CD4-positive, alpha-beta T cell (primary cell): ENCODE results near the gene RANBP9. TPM values are rescaled to one million over a fixed set of nuclear protein-coding genes. Genes with fewer than 3 reads are reported as not detected.
A peak's percentile ranks its signal among the peaks of the same experiment; 100 is the strongest.

Source experiments
- ATAC-seq: fragments of 200-7000 bp; cut with Tn5 transposase; one replicate; pipeline ENCODE4 v1.10.0; 2022; ENCODE audit warnings: mild to moderate bottlenecking; ENCODE audit not compliant: poor library complexity
- CTCF ChIA-PET: fragments of 350-600 bp; sonication (Branson Sonifier 250); formaldehyde crosslinking; loops from one replicate; lab custom pipeline; 2021; ENCODE audit warnings: antibody characterized with exemption, inconsistent platforms; lab: Charles Lee
- POLR2A ChIA-PET: fragments of 350-600 bp; sonication (Branson Sonifier 250); formaldehyde crosslinking; loops from one replicate; lab custom pipeline; 2021; ENCODE audit warnings: antibody characterized with exemption, inconsistent platforms; lab: Charles Lee
- DNase-seq, 14 experiments: peaks; one replicate each; pipeline ENCODE4 v3.0.0-alpha.2; 2013 to 2020; ENCODE audit warnings: mixed read lengths in 2 of 14
- H3K27ac ChIP-seq, 2 donors: one replicate each; pipeline versions ENCODE4 v1.5.1 to v1.7.0; 2013; ENCODE audit warnings: low read length in 2 of 2, low read depth in 1 of 2, mild to moderate bottlenecking in 1 of 2
- H3K27me3 ChIP-seq, 2 experiments: 1 replicate in 1 of 2; 2 replicates in 1 of 2; pipeline versions ENCODE4 v1.6.1 to v1.7.0; 2013; ENCODE audit warnings: low read length in 2 of 2, control low read depth in 1 of 2, mild to moderate bottlenecking in 1 of 2, moderate library complexity in 1 of 2; ENCODE audit not compliant: insufficient read depth in 2 of 2, control insufficient read depth in 1 of 2
- H3K36me3 ChIP-seq: one replicate; pipeline ENCODE4 v1.6.1; 2013; ENCODE audit warnings: low read length, control low read depth; ENCODE audit not compliant: insufficient read depth
- H3K4me1 ChIP-seq: one replicate; pipeline ENCODE4 v1.6.1; 2013; ENCODE audit warnings: low read length, control low read depth; ENCODE audit not compliant: insufficient read depth
- H3K4me3 ChIP-seq: one replicate; pipeline ENCODE4 v1.5.1; 2013; ENCODE audit warnings: mild to moderate bottlenecking, low read length, moderate library complexity
- H3K9me3 ChIP-seq, 2 experiments: 1 replicate in 1 of 2; 2 replicates in 1 of 2; pipeline versions ENCODE4 v1.6.1 to v1.7.0; 2013; ENCODE audit warnings: low read length in 2 of 2, mild to moderate bottlenecking in 2 of 2, control low read depth in 1 of 2, moderate library complexity in 1 of 2; ENCODE audit not compliant: control insufficient read depth in 1 of 2, insufficient read depth in 1 of 2
- H3K27ac Mint-ChIP-seq: one replicate; pipeline ENCODE4 v1.8.0; 2020; ENCODE audit warnings: mixed read lengths
- H3K27me3 Mint-ChIP-seq: one replicate; pipeline ENCODE4 v1.8.0; 2021; ENCODE audit warnings: mixed read lengths
- H3K36me3 Mint-ChIP-seq: one replicate; pipeline ENCODE4 v1.8.0; 2021; ENCODE audit warnings: low read depth, mixed read lengths
- H3K4me1 Mint-ChIP-seq: one replicate; pipeline ENCODE4 v1.8.0; 2021; ENCODE audit warnings: low read depth, mixed read lengths
- H3K4me3 Mint-ChIP-seq: one replicate; pipeline ENCODE4 v1.8.0; 2020; ENCODE audit warnings: mild to moderate bottlenecking, mixed read lengths
- H3K9me3 Mint-ChIP-seq: one replicate; pipeline ENCODE4 v1.8.0; 2020; ENCODE audit warnings: mixed read lengths
- CTCF ChIP-seq: fragments of 200-600 bp; IDR thresholded peaks from one replicate; pipeline ENCODE4 v1.8.0; 2022; ENCODE audit warnings: antibody characterized with exemption, mild to moderate bottlenecking
- intact Hi-C, 2 experiments: fragments of 100-400 bp; cut with DNase I in 1 of 2; cut with micrococcal nuclease in 1 of 2; formaldehyde crosslinking; loops; one replicate each; pipeline versions ENCODE4 v1.15.1 to v1.9.0; 2023 to 2025; cut with DNase I, micrococcal nuclease
- total RNA-seq, 174 experiments: library from RNA in 2 of 174; stranded (reverse) in 2 of 174; gene quantifications; one replicate each; pipeline ENCODE4 v1.2.3 and lab custom pipeline; 2021 to 2026

RANBP9 gene
- total RNA-seq, 2 experiments from 2014 or later = 60.8 to 62.9 TPM

GRCh38 chr6:13674533-13675190 lies 37.0 kb downstream of the RANBP9 start:
- H3K4me1 Mint-ChIP-seq = peaks cover 65% of the 10 kb centered on the region
- ATAC-seq (no peak), DNase-seq (no peak)
- no peak overlapping the region for H3K27ac Mint-ChIP-seq
- Histone ChIP-seq H3K4me1 (peaks cover 9% of the 10 kb centered on the region), H3K36me3 (no peaks in the 10 kb centered on the region), H3K27ac (no peak overlapping the region), H3K9me3 (peaks cover 4 to 8% of the 10 kb centered on the region in 2 experiments), H3K27me3 (no peaks in the 10 kb centered on the region), H3K4me3 (no peak overlapping the region)
- no peaks in the 10 kb centered on the region for H3K27me3 Mint-ChIP-seq
- ChIA-PET CTCF (interaction anchor here (1.6 kb wide), 1 partner anchor 11 kb away, joined by 4 read pairs; no protein-coding TSS in a partner anchor), POLR2A (no interaction called here)
- TF ChIP-seq CTCF = no peak
- H3K4me3 Mint-ChIP-seq = no peak overlapping the region
- intact Hi-C loops = no loop called here
- H3K36me3 Mint-ChIP-seq = peaks cover 47% of the 10 kb centered on the region
- peaks cover 5% of the 10 kb centered on the region for H3K9me3 Mint-ChIP-seq

DNA sequence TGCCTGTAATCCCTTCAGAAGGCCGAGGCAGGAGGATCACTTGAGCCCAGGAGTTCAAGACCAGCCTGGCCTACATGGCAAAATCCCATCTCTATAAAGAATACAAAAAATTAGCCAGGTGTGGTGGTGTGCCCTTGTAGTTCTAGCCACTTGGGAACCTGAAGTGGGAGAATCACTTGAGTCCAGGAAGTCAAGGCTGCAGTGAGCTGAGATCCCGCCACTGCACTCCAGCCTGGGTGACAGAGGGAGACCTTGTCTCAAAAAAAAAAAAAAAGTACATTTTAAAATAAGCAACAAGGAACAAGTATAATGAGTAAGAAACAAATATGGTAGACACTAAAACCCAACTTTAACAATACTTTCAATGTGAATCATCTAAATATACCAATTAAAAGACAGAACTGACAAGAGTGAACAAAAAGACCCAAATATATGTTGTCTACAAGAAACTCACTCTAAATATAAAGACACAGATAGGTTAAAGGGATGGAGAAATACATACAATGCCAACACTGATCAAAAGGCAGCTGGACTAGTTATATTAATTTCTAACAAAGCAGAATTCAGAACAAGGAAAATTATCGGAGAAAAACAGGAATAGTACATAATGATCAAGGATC lies 37.7 kb downstream of the RANBP9 start:
- intact Hi-C loops = no loop called here
- peaks cover 5% of the 10 kb centered on the region for H3K9me3 Mint-ChIP-seq
- no peak overlapping the region for H3K4me3 ChIP-seq
- H3K4me1 ChIP-seq = peaks cover 12% of the 10 kb centered on the region
- ChIA-PET POLR2A (interaction anchor here (0.6 kb wide), 1 partner anchor 15 kb away, joined by 6 read pairs; no protein-coding TSS in a partner anchor), CTCF (interaction anchor here (1.6 kb wide), 1 partner anchor 10 kb away, joined by 4 read pairs; no protein-coding TSS in a partner anchor)
- DNase-seq = no peak
- no peaks in the 10 kb centered on the region for H3K36me3 ChIP-seq
- H3K27ac Mint-ChIP-seq = no peak overlapping the region
- no peaks in the 10 kb centered on the region for H3K27me3 Mint-ChIP-seq
- H3K9me3 ChIP-seq = peaks cover 4 to 8% of the 10 kb centered on the region in 2 experiments
- ATAC-seq = no peak
- H3K4me1 Mint-ChIP-seq = peaks cover 70% of the 10 kb centered on the region
- TF ChIP-seq CTCF = no peak
- no peaks in the 10 kb centered on the region for H3K27me3 ChIP-seq
- peaks cover 53% of the 10 kb centered on the region for H3K36me3 Mint-ChIP-seq
- H3K4me3 Mint-ChIP-seq = no peak overlapping the region
- no peak overlapping the region for H3K27ac ChIP-seq

DNA sequence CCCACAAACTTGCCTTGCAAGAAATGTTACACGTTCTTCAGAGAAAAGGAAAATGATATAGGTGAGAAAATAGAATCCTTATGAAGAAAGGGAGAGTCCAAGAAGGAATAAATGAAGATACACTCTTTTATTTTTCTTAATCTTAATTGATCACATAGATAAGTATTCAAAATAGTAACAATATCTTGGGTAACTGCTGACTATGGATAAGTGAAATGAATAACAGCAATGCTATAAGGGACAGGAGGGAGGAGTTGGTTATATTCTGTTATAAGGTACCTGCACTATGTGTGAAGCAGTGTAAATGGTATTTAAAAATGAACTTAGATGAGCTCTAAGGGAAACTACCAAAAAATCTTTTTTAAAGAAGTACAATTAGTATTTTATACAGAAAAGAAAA lies 38.3 kb downstream of the RANBP9 start:
- H3K36me3 ChIP-seq = no peaks in the 10 kb centered on the region
- TF ChIP-seq CTCF = no peak
- H3K27ac Mint-ChIP-seq = peak overlapping the region; percentile 29
- H3K4me3 Mint-ChIP-seq = no peak overlapping the region
- H3K27ac ChIP-seq = no peak overlapping the region
- ChIA-PET POLR2A (interaction anchor here (0.6 kb wide), 1 partner anchor 16 kb away, joined by 6 read pairs; no protein-coding TSS in a partner anchor), CTCF (no interaction called here)
- peaks cover 70% of the 10 kb centered on the region for H3K4me1 Mint-ChIP-seq
- H3K4me3 ChIP-seq = no peak overlapping the region
- no peak for ATAC-seq
- H3K9me3 Mint-ChIP-seq = peaks cover 5% of the 10 kb centered on the region
- DNase-seq = no peak
- intact Hi-C loops = no loop called here
- H3K36me3 Mint-ChIP-seq = peaks cover 51% of the 10 kb centered on the region
- peaks cover 9% of the 10 kb centered on the region for H3K4me1 ChIP-seq
- no peaks in the 10 kb centered on the region for H3K27me3 Mint-ChIP-seq
- no peaks in the 10 kb centered on the region for H3K27me3 ChIP-seq
- peaks cover 4 to 8% of the 10 kb centered on the region in 2 experiments for H3K9me3 ChIP-seq
